ENCODE measurements around the gene TRIM41.

TRIM41 gene

GRCh38 chr5:181198106-181198685 is 24.9 kb upstream of the TRIM41 start:
- TF ChIP-seq JUND (IDR thresholded peaks at IDR 0.05; ENCODE audit: low read depth): no peak
- in situ Hi-C loops (cut with HindIII; ENCODE audit: low pct_unique_long_range_greater_than_20kb, low sequenced_read_pairs): no loop called here
- no peak for DNase-seq (ENCODE audit: low read depth in 1 of 2, low spot score in 1 of 2)

- in situ Hi-C loops (cut with HindIII; ENCODE audit: low pct_unique_long_range_greater_than_20kb, low sequenced_read_pairs): no loop called here
- no peak for TF ChIP-seq JUND (IDR thresholded peaks at IDR 0.05; ENCODE audit: low read depth)
- no peak for DNase-seq (ENCODE audit: low read depth in 1 of 2, low spot score in 1 of 2)
These were observed 24.1 kb upstream of the TRIM41 start for GRCh38 chr5:181198905-181199519.

GRCh38 chr5:181199881-181200638 is 23.0 kb upstream of the TRIM41 start:
- in situ Hi-C loops (cut with HindIII; ENCODE audit: low pct_unique_long_range_greater_than_20kb, low sequenced_read_pairs): no loop called here
- no peak for DNase-seq (ENCODE audit: low read depth in 1 of 2, low spot score in 1 of 2)
- TF ChIP-seq JUND (IDR thresholded peaks at IDR 0.05; ENCODE audit: low read depth): no peak

- TF ChIP-seq JUND (IDR thresholded peaks at IDR 0.05; ENCODE audit: low read depth): no peak
- no peak for DNase-seq (ENCODE audit: low read depth in 1 of 2, low spot score in 1 of 2)
- in situ Hi-C loops (cut with HindIII; ENCODE audit: low pct_unique_long_range_greater_than_20kb, low sequenced_read_pairs): no loop called here
These were observed 22.3 kb upstream of the TRIM41 start for GRCh38 chr5:181200816-181201215.

- no peak for DNase-seq (ENCODE audit: low read depth in 1 of 2, low spot score in 1 of 2)
- in situ Hi-C loops (cut with HindIII; ENCODE audit: low pct_unique_long_range_greater_than_20kb, low sequenced_read_pairs): no loop called here
- no peak for TF ChIP-seq JUND (IDR thresholded peaks at IDR 0.05; ENCODE audit: low read depth)
These were observed 19.9 kb upstream of the TRIM41 start for GRCh38 chr5:181203093-181203711.

- in situ Hi-C loops (cut with HindIII; ENCODE audit: low pct_unique_long_range_greater_than_20kb, low sequenced_read_pairs): no loop called here
- no peak for DNase-seq (ENCODE audit: low read depth in 1 of 2, low spot score in 1 of 2)
- no peak for TF ChIP-seq JUND (IDR thresholded peaks at IDR 0.05; ENCODE audit: low read depth)
These were observed 19.3 kb upstream of the TRIM41 start for GRCh38 chr5:181203777-181204112.

GRCh38 chr5:181204113-181204825 is 18.8 kb upstream of the TRIM41 start:
- DNase-seq (ENCODE audit: low read depth in 1 of 2, low spot score in 1 of 2): peak in 1 of 2 experiments; percentile 49
- in situ Hi-C loops (cut with HindIII; ENCODE audit: low pct_unique_long_range_greater_than_20kb, low sequenced_read_pairs): no loop called here
- no peak for TF ChIP-seq JUND (IDR thresholded peaks at IDR 0.05; ENCODE audit: low read depth)

- in situ Hi-C loops (cut with HindIII; ENCODE audit: low pct_unique_long_range_greater_than_20kb, low sequenced_read_pairs): no loop called here
- TF ChIP-seq JUND (IDR thresholded peaks at IDR 0.05; ENCODE audit: low read depth): no peak
- DNase-seq (ENCODE audit: low read depth in 1 of 2, low spot score in 1 of 2): peak; percentile 61 to 66
These were observed 18.0 kb upstream of the TRIM41 start, which contains the start of gene TRIM7 for GRCh38 chr5:181204826-181205760. TSS of gene TRIM7 (minus strand) at chr5:181205196. CDS start at chr5:181205110, 86 bp downstream.

GRCh38 chr5:181205761-181206649 is 17.1 kb upstream of the TRIM41 start:
- in situ Hi-C loops (cut with HindIII; ENCODE audit: low pct_unique_long_range_greater_than_20kb, low sequenced_read_pairs): no loop called here
- TF ChIP-seq JUND (IDR thresholded peaks at IDR 0.05; ENCODE audit: low read depth): no peak
- no peak for DNase-seq (ENCODE audit: low read depth in 1 of 2, low spot score in 1 of 2)

- no peak for TF ChIP-seq JUND (IDR thresholded peaks at IDR 0.05; ENCODE audit: low read depth)
- in situ Hi-C loops (cut with HindIII; ENCODE audit: low pct_unique_long_range_greater_than_20kb, low sequenced_read_pairs): no loop called here
- DNase-seq (ENCODE audit: low read depth in 1 of 2, low spot score in 1 of 2): peak in 1 of 2 experiments; percentile 73
These were observed 15.7 kb upstream of the TRIM41 start for GRCh38 chr5:181207214-181207959.

Data from T47D (cell line).